Kidney tubule cell (primary cell): ENCODE measurements around the gene GVQW3.

ENCODE experiments used
- DNase-seq: peaks from one replicate; pipeline ENCODE4 v3.0.0-alpha.2; 2018; ENCODE audit warnings: low spot score

The GVQW3 gene

DNA sequence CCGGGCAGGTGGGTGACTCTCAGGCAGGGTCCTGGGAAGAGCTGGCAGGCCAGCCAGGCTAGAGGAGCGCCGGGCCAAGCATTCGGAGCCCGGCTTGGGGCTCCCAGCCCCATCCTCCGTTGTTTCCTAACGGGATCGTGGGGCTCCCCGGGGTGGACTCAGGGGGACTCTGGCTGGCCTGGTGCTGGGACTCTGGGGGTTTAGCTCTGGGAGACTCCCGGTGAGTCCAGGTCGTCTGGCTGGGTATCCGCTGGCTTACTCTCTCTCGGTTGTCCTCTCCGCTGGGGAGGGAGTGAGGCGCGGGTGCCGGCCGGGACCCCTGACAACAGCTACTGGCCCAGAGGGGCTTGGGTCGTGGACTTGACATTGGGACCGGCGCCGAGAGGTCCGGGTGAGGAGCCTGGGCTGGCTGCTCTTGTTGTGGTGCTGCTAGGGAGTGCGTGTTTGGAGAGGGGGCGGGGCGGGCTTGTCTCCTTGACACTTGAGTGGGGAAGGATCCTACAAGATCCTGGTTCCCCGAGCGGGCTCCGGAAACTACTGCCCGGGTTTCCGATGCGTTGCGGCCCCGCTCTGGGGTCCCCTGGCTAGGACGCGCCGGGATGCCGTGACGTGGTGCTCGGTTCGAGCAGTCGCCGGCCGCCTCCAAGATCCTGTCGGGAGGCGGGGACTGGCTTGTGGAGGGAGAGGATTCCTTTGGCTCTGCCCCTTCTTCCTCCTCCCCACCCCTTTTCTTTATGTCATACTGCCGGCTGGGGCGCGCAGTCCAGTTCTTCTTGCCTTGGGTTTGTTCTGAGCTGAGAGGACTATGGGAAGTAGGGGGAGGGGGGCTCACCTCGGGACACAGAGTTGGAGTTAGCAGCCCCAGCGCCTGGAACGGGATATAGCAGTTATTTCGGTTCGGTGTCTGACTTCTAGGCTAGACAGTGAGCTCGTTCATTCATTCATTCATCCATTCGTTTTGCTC, 64.3 kb downstream of the GVQW3 start:
- DNase-seq: peak; percentile 91

- no peak for DNase-seq
These were observed 67.4 kb downstream of the GVQW3 start for GRCh38 chr11:76448506-76448905.

GRCh38 chr11:76453248-76453647, 72.1 kb downstream of the GVQW3 start:
- no peak for DNase-seq

- DNase-seq: no peak
These were observed 74.2 kb downstream of the GVQW3 start for GRCh38 chr11:76455331-76455730.

DNA sequence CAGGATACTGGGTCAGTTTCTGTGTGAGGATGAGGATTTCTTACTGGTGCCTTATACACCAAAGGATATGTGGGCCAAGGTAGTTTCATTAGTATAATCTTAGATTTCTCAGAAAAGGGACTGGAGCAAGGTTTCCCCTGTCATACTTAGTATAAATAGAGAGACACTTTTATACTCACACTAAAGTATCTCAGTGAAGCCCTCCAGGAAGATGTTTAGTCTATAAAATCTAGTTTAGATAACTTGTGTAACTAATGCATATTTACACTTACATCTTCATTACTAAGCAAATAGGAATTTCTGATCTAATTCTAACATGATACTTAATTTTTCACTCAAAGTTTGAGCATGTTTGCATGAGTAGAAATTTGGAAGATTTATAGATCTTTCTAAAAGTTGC, 74.8 kb downstream of the GVQW3 start:
- DNase-seq: no peak

- DNase-seq: no peak
These were observed 75.4 kb downstream of the GVQW3 start for GRCh38 chr11:76456571-76456970.
